A549 (cell line): ENCODE measurements around the gene ARHGAP18. TPM values are rescaled to one million over a fixed set of nuclear protein-coding genes. Genes with fewer than 3 reads are reported as not detected.

Experiments used
- ATAC-seq, 2 experiments: fragments of 200-7000 bp in 1 of 2; fragments of >200 bp in 1 of 2; cut with Nextera tagmentation in 1 of 2; cut with Tn5 transposase in 1 of 2; 3 replicates each; pipeline versions ENCODE4 v1.8.0 to v1.9.1; 2018 to 2020; ENCODE audit warnings: mild to moderate bottlenecking in 1 of 2, moderate library complexity in 1 of 2
- CTCF ChIA-PET: fragments of 300-600 bp; sonication (Branson Sonifier 250); formaldehyde crosslinking; extraction: SDS; loops from one replicate; lab custom pipeline; 2021; ENCODE audit warnings: antibody characterized with exemption, inconsistent platforms; lab: Yijun Ruan, JAX
- POLR2A ChIA-PET: fragments of 350-600 bp; formaldehyde crosslinking; extraction: SDS; loops from one replicate; lab custom pipeline; 2021; ENCODE audit warnings: antibody characterized with exemption, inconsistent platforms; lab: Yijun Ruan, JAX
- DNase-seq, 2 experiments: peaks; one replicate each; pipeline versions ENCODE4 v3.0.0 to v3.0.0-alpha.2; 2011 to 2016; ENCODE audit warnings: low read depth in 1 of 2, low spot score in 1 of 2
- FAIRE-seq: peaks from 2 replicates; lab custom pipeline; 2011; peaks lifted over from hg19 to GRCh38; lab: Jason Lieb, UNC
- H3K27ac ChIP-seq, 2 experiments: fragments of >200 bp; sonication (Bioruptor Twin); formaldehyde crosslinking; 3 replicates each; pipeline ENCODE4 v1.5.1; 2016 to 2017
- H3K4me1 ChIP-seq: fragments of >200 bp; sonication (Bioruptor Twin); formaldehyde crosslinking; 3 replicates; pipeline ENCODE4 v1.6.1; 2016
- H3K4me2 ChIP-seq: fragments of >200 bp; sonication (Bioruptor Twin); formaldehyde crosslinking; 3 replicates; pipeline ENCODE4 v1.6.1; 2016
- H3K4me3 ChIP-seq: fragments of >200 bp; sonication (Bioruptor Twin); formaldehyde crosslinking; 3 replicates; pipeline ENCODE4 v1.5.1; 2016
- H3K9me3 ChIP-seq: fragments of >200 bp; sonication (Bioruptor Twin); formaldehyde crosslinking; 3 replicates; pipeline ENCODE4 v1.6.1; 2016
- BHLHE40 ChIP-seq: IDR thresholded peaks from 2 replicates; pipeline ENCODE4 v1.6.1; 2012; ENCODE audit warnings: low read depth, low read length, inconsistent platforms
- CHD2 ChIP-seq: fragments of 150-350 bp; IDR thresholded peaks from 2 replicates; pipeline ENCODE4 v1.6.1; 2014; ENCODE audit warnings: low read length; ENCODE audit not compliant: partially characterized antibody
- CHD4 ChIP-seq: fragments of 200-600 bp; sonication (generic); IDR thresholded peaks from 2 replicates; pipeline ENCODE4 v1.6.1; 2016; ENCODE audit warnings: antibody characterized with exemption, mild to moderate bottlenecking, borderline replicate concordance
- ELK1 ChIP-seq: fragments of 150-350 bp; IDR thresholded peaks from 2 replicates; pipeline ENCODE4 v1.6.1; 2014; ENCODE audit warnings: low read depth, mild to moderate bottlenecking, low read length
- FOSB ChIP-seq: fragments of 250-450 bp; sonication (Bioruptor Pico); IDR thresholded peaks from 2 replicates; pipeline ENCODE4 v1.5.0; 2020; ENCODE audit warnings: mild to moderate bottlenecking, moderate library complexity
- FOSL2 ChIP-seq, 2 experiments: fragments of 450-650 bp in 1 of 2; fragments of >200 bp in 1 of 2; sonication (Bioruptor Twin) in 1 of 2; formaldehyde crosslinking; IDR thresholded peaks; 2 replicates each; pipeline versions ENCODE4 v1.5.0 to v1.6.1; 2016 to 2020; ENCODE audit warnings: mild to moderate bottlenecking in 1 of 2, moderate library complexity in 1 of 2
- HEYL ChIP-seq: fragments of 250-450 bp; sonication (Bioruptor Pico); IDR thresholded peaks from 2 replicates; pipeline ENCODE4 v1.8.0; 2021; ENCODE audit warnings: mild to moderate bottlenecking, moderate library complexity
- HOXA7 ChIP-seq: fragments of 250-450 bp; sonication (Bioruptor Pico); IDR thresholded peaks from 2 replicates; pipeline ENCODE4 v1.5.0; 2020; ENCODE audit warnings: mild to moderate bottlenecking, moderate library complexity
- HOXB5 ChIP-seq: fragments of 250-450 bp; sonication (Bioruptor Pico); IDR thresholded peaks from 2 replicates; pipeline ENCODE4 v1.5.0; 2020; ENCODE audit warnings: mild to moderate bottlenecking, moderate library complexity
- KDM5A ChIP-seq: fragments of 200-600 bp; sonication (generic); IDR thresholded peaks from 2 replicates; pipeline ENCODE4 v1.6.1; 2016; ENCODE audit warnings: antibody characterized with exemption, mild to moderate bottlenecking
- MAFK ChIP-seq: fragments of 450-650 bp; IDR thresholded peaks from 2 replicates; pipeline ENCODE4 v1.6.1; 2014; ENCODE audit not compliant: partially characterized antibody
- MAX ChIP-seq: IDR thresholded peaks from 2 replicates; pipeline ENCODE4 v1.6.1; 2012
- MAZ ChIP-seq: fragments of 150-350 bp; IDR thresholded peaks from 2 replicates; pipeline ENCODE4 v1.6.1; 2014; ENCODE audit warnings: antibody characterized with exemption, low read depth, low read length, borderline replicate concordance
- NR3C1 ChIP-seq: fragments of >200 bp; sonication (Bioruptor Twin); formaldehyde crosslinking; IDR thresholded peaks from 3 replicates; pipeline ENCODE4 v1.6.1; 2017
- PHF8 ChIP-seq: fragments of 200-600 bp; sonication (generic); IDR thresholded peaks from 2 replicates; pipeline ENCODE4 v1.6.1; 2016; ENCODE audit warnings: low read depth, mild to moderate bottlenecking, antibody characterized with exemption, moderate library complexity, borderline replicate concordance
- POLR2A ChIP-seq: IDR thresholded peaks from 2 replicates; pipeline ENCODE4 v1.6.1; 2012; ENCODE audit warnings: mild to moderate bottlenecking, low read length
- RAD21 ChIP-seq, 2 experiments: fragments of >200 bp in 1 of 2; sonication (Bioruptor Twin) in 1 of 2; formaldehyde crosslinking in 1 of 2; IDR thresholded peaks in 1 of 2; conservative IDR thresholded peaks in 1 of 2; 2 replicates in 1 of 2; 3 replicates in 1 of 2; pipeline ENCODE4 v1.6.1; 2012 to 2018; ENCODE audit warnings: inconsistent platforms in 1 of 2
- RARB ChIP-seq: fragments of 250-450 bp; sonication (Bioruptor Pico); IDR thresholded peaks from 2 replicates; pipeline ENCODE4 v1.8.0; 2021; ENCODE audit warnings: mild to moderate bottlenecking, moderate library complexity
- RCOR1 ChIP-seq: fragments of 150-350 bp; IDR thresholded peaks from 2 replicates; pipeline ENCODE4 v1.6.1; 2014; ENCODE audit warnings: antibody characterized with exemption, low read length, low read depth
- RNF2 ChIP-seq: fragments of 200-600 bp; sonication (generic); IDR thresholded peaks from 2 replicates; pipeline ENCODE4 v1.6.1; 2016; ENCODE audit warnings: low read depth, mild to moderate bottlenecking, antibody characterized with exemption, moderate library complexity, borderline replicate concordance
- SMC3 ChIP-seq: fragments of >200 bp; sonication (Bioruptor Twin); formaldehyde crosslinking; IDR thresholded peaks from 3 replicates; pipeline ENCODE4 v1.6.1; 2018; ENCODE audit warnings: inconsistent platforms
- SREBF2 ChIP-seq: fragments of 450-650 bp; IDR thresholded peaks from 2 replicates; pipeline ENCODE4 v1.6.1; 2014; ENCODE audit warnings: mild to moderate bottlenecking, moderate library complexity
- TFCP2L1 ChIP-seq: fragments of 250-450 bp; sonication (Bioruptor Pico); IDR thresholded peaks from 2 replicates; pipeline ENCODE4 v1.5.0; 2021; ENCODE audit warnings: mild to moderate bottlenecking
- USF2 ChIP-seq: fragments of 450-650 bp; IDR thresholded peaks from 2 replicates; pipeline ENCODE4 v1.6.1; 2014; ENCODE audit warnings: antibody characterized with exemption
- ZC3H11A ChIP-seq: fragments of 450-650 bp; IDR thresholded peaks from 2 replicates; pipeline ENCODE4 v1.6.1; 2014; ENCODE audit warnings: antibody characterized with exemption, mild to moderate bottlenecking
- ZFP36 ChIP-seq: fragments of 450-650 bp; IDR thresholded peaks from 2 replicates; pipeline ENCODE4 v1.6.1; 2014; ENCODE audit warnings: borderline replicate concordance; ENCODE audit not compliant: partially characterized antibody
- WGBS: methylation state at CpG from one replicate; pipeline ENCODE4 v1.1.6; 2017; ENCODE audit errors: missing lambda C conversion rate; 5-methylcytosine and 5-hydroxymethylcytosine counted together
- polyA plus RNA-seq, 4 experiments: library from polyadenylated mRNA; depleted of rRNA in 3 of 4; stranded (reverse); fragments of >200 nt; fragmentation: RNase III in 1 of 4; extraction: RNeasy Plus Mini Kit Qiagen cat#74134 plus additional on column Dnase treatment in 1 of 4; gene quantifications; 2 replicates in 3 of 4; 3 replicates in 1 of 4; pipeline ENCODE4 v1.2.3, GENCODE V29; 2011 to 2017

Gene ARHGAP18
- polyA plus RNA-seq, 2 of the 4 experiments (the other 2 are of a cell fraction): 11.2 to 16.7 TPM

GRCh38 chr6:129614464-129614863 lies 95.5 kb downstream of the ARHGAP18 start:
- TF ChIP-seq MAFK (no peak), MAX (no peak), ZC3H11A (no peak), RAD21 (conservative IDR thresholded peaks at IDR 0.05 in 1 of 2, IDR thresholded peaks at IDR 0.05 in 1 of 2) (no peak), CHD2 (no peak), ZFP36 (no peak), RCOR1 (no peak), POLR2A (no peak), FOSB (CRISPR knock-in tag) (no peak), SMC3 (no peak), BHLHE40 (no peak), SREBF2 (no peak), PHF8 (no peak)
- no peak for DNase-seq
- 89% methylated on average over 3 of the region's 3 CpGs for WGBS
- ChIA-PET CTCF (interaction anchor here (0.6 to 1.4 kb wide), 3 partner anchors 17 to 1931 kb away, joined by 3 to 4 read pairs (median 4); no protein-coding TSS in a partner anchor), POLR2A (no interaction called here)
- FAIRE-seq: no peak
- no peak for ATAC-seq
- Histone ChIP-seq H3K27ac (no peak overlapping the region), H3K4me3 (no peak overlapping the region), H3K4me1 (peaks cover 5% of the 10 kb centered on the region; the same call in 1 of the 3 replicates), H3K4me2 (no peak overlapping the region), H3K9me3 (no peaks in the 10 kb centered on the region)

- ChIA-PET POLR2A (no interaction called here), CTCF (interaction anchor here (0.7 kb wide), 1 partner anchor 118 kb away, joined by 3 read pairs; no protein-coding TSS in a partner anchor)
- Histone ChIP-seq H3K4me3 (no peak overlapping the region), H3K27ac (no peak overlapping the region), H3K4me1 (peaks cover 5% of the 10 kb centered on the region; the same call in 1 of the 3 replicates), H3K4me2 (no peak overlapping the region), H3K9me3 (no peaks in the 10 kb centered on the region)
- DNase-seq (no peak), FAIRE-seq (no peak), ATAC-seq (no peak)
- TF ChIP-seq KDM5A (no peak), RNF2 (no peak), SMC3 (no peak), FOSL2 (IDR thresholded peaks at IDR 0.05) (no peak), FOSL2 (CRISPR knock-in tag; IDR thresholded peaks at IDR 0.05) (no peak), USF2 (no peak), ELK1 (no peak), HEYL (CRISPR knock-in tag) (no peak), TFCP2L1 (CRISPR knock-in tag) (no peak), MAZ (no peak), SREBF2 (no peak), HOXB5 (no peak), RARB (CRISPR knock-in tag) (no peak), NR3C1 (no peak), CHD4 (no peak), HOXA7 (CRISPR knock-in tag) (no peak)
Observed at GRCh38 chr6:129612440-129612839, 97.5 kb downstream of the ARHGAP18 start.
